Endothelial cell (in vitro differentiated cells): ENCODE results near the gene PLEKHA7. TPM values are rescaled to one million over a fixed set of nuclear protein-coding genes. Genes with fewer than 3 reads are reported as not detected.
A peak's percentile ranks its signal among the peaks of the same experiment; 100 is the strongest.

Experiments
- DNase-seq: peaks from one replicate; pipeline ENCODE4 v3.0.0; 2021; ENCODE audit warnings: low spot score
- H3K27ac Mint-ChIP-seq: one replicate; pipeline ENCODE4 v1.8.0; 2021; ENCODE audit warnings: mixed read lengths, inconsistent platforms; ENCODE audit not compliant: unreplicated experiment
- H3K27me3 Mint-ChIP-seq: one replicate; pipeline ENCODE4 v1.8.0; 2021; ENCODE audit warnings: mild to moderate bottlenecking, moderate library complexity, mixed read lengths, inconsistent platforms; ENCODE audit not compliant: unreplicated experiment
- H3K36me3 Mint-ChIP-seq: one replicate; pipeline ENCODE4 v1.8.0; 2021; ENCODE audit warnings: mild to moderate bottlenecking, low read depth, mixed read lengths, inconsistent platforms; ENCODE audit not compliant: unreplicated experiment
- H3K4me1 Mint-ChIP-seq: one replicate; pipeline ENCODE4 v1.8.0; 2021; ENCODE audit warnings: mild to moderate bottlenecking, mixed read lengths, inconsistent platforms; ENCODE audit not compliant: unreplicated experiment
- H3K4me3 Mint-ChIP-seq: one replicate; pipeline ENCODE4 v1.8.0; 2021; ENCODE audit warnings: mild to moderate bottlenecking, mixed read lengths, inconsistent platforms; ENCODE audit not compliant: unreplicated experiment
- H3K9me3 Mint-ChIP-seq: one replicate; pipeline ENCODE4 v1.8.0; 2021; ENCODE audit warnings: mixed read lengths, inconsistent platforms; ENCODE audit not compliant: unreplicated experiment
- total RNA-seq: library from RNA; stranded (reverse); fragmentation: NEBNext Ultra II Directional; extraction: Animal tissue kit (Norgen Biotek cat#: 25700); gene quantifications from one replicate; pipeline ENCODE4 v1.2.1, GENCODE V29; 2021; ENCODE audit not compliant: unreplicated experiment
- TF ChIP-seq, protein P1 (sequence below): fragments of 200-600 bp; sonication (generic); IDR thresholded peaks from one replicate; pipeline ENCODE4 v1.5.0; 2021; ENCODE audit warnings: antibody characterized with exemption; ENCODE audit not compliant: unreplicated experiment

Gene PLEKHA7
- total RNA-seq, 1 donor from 2014 or later, result 8.2 TPM

DNA sequence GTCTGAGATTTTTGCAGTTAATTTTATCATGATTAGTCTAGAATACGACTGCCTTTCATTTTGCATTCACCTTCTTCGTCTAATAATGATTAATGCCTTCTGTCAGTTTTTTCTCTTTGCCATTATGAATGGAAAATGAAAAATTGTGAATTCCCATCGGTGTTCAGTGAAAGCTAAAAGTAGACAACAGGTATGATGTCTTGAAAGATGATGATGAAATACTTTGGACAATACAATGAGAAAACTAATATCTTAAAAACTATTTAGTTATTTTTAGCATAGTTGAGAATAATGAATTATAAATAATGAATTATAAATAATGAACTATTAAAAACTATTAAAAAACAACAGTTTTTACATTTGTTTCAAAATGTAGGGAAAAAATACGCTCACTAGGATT lies 270.7 kb downstream of the PLEKHA7 start:
- Mint-ChIP-seq H3K9me3 (no peaks in the 10 kb centered on the region), H3K4me1 (peaks cover 7% of the 10 kb centered on the region), H3K36me3 (peaks cover 15% of the 10 kb centered on the region), H3K27me3 (no peaks in the 10 kb centered on the region), H3K27ac (no peak overlapping the region), H3K4me3 (no peak overlapping the region)
- TF ChIP-seq, protein P1, sequence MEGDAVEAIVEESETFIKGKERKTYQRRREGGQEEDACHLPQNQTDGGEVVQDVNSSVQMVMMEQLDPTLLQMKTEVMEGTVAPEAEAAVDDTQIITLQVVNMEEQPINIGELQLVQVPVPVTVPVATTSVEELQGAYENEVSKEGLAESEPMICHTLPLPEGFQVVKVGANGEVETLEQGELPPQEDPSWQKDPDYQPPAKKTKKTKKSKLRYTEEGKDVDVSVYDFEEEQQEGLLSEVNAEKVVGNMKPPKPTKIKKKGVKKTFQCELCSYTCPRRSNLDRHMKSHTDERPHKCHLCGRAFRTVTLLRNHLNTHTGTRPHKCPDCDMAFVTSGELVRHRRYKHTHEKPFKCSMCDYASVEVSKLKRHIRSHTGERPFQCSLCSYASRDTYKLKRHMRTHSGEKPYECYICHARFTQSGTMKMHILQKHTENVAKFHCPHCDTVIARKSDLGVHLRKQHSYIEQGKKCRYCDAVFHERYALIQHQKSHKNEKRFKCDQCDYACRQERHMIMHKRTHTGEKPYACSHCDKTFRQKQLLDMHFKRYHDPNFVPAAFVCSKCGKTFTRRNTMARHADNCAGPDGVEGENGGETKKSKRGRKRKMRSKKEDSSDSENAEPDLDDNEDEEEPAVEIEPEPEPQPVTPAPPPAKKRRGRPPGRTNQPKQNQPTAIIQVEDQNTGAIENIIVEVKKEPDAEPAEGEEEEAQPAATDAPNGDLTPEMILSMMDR, result no peak
- DNase-seq, result no peak

DNA sequence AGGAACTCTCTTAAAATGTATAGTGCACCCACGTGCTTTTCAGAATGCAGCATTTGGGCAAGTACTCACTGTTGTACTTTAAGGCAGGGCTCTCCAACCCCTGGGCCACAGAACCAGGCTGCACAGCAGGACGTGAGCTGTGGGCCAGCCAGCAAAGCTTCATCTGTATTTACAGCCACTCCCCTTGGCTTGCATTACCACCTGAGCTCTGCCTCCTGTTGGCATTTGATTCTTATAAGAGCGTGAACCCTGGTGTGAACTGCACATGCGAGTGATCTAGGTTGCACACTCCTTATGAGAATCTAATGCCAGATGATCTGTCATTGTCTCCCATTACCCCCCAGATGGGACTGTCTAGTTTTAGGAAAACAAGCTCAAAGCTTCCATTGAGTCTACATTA lies 272.7 kb downstream of the PLEKHA7 start:
- Mint-ChIP-seq H3K4me1 (peaks cover 7% of the 10 kb centered on the region), H3K4me3 (no peak overlapping the region), H3K27ac (no peak overlapping the region), H3K9me3 (no peaks in the 10 kb centered on the region), H3K36me3 (peaks cover 15% of the 10 kb centered on the region), H3K27me3 (peaks cover 2% of the 10 kb centered on the region)
- DNase-seq, result no peak
- TF ChIP-seq, protein P1, result no peak

DNA sequence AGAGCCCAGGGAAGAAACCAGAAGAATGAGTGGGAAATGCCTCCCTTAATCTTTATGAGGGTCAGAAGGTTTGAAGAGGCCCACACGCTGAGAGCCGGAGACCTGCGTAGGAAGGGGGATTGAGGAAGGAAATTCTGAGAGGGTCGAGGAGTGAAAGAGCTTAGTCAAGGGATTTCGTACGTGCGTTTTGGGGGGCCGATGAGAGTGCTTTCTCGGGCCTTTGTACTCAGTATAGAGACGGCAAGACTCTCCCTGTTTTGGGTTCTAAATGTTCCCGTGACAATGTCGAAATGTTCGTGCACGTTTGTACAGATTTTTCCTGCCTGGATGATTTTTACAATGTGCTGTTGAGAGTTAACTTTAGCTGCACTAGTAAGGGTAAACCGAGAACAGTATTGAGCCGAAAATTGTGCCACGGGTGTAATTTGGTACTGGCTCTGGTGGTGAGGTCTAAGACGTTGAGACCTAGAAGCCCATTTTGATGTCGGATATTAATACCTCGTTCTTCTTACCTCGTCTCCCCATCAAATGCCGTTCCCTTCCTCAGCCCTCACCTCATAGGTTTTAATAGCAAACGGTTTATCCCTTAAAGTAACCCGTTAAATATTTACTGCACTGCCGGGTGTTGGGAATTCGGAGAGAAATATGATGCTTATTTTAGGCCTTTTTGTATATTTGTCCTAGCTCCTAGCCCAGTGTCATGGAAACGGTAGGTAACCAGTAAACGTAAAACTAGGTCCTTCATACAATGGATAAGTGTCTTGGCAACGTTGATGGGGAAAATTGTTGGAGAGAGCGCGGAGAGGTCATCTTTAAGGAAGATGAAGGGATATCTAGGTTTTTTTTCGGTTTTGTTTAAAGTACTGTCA lies 275.0 kb downstream of the PLEKHA7 start:
- H3K27me3 Mint-ChIP-seq, result peaks cover 4% of the 10 kb centered on the region
- H3K4me3 Mint-ChIP-seq, result no peak overlapping the region
- TF ChIP-seq, protein P1, result no peak
- H3K36me3 Mint-ChIP-seq, result peaks cover 6% of the 10 kb centered on the region
- H3K4me1 Mint-ChIP-seq, result peaks cover 7% of the 10 kb centered on the region
- H3K27ac Mint-ChIP-seq, result no peak overlapping the region
- no peaks in the 10 kb centered on the region for H3K9me3 Mint-ChIP-seq
- no peak for DNase-seq

DNA sequence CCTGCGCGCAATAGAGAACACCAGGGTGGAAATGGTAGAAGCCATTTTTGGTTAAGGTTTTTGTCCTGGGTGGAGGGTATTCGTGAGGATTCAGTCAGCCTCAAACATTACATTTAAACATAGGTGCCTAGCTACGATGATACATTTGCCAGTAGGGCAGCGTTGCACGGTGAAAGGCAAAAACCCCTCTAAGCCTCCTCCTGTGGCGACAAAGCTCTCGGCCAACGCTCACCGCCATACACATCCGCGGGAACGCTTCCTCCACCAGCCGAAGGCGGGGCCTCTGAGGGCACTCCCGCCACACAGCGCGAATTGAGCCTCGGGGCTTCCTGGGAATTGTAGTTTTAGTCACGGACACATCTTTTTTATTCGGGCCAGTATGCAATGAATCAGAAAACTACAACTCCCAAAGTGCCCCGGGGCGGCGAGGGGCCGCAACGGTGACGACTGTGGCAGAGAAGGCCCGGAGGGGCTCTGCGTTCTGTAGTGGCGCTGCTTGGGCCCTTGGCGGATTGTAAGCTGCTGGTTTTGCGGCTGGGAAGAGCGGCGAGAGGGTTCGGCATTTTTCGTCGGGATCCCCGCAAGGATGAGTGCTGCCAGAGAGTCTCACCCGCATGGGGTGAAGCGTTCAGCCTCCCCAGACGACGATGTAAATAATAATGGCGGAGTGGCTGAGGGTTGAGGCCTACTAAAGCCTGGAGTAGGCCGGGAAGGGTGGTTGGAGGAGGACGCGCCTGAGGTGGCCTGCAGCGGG lies 275.8 kb downstream of the PLEKHA7 start, which contains the start of gene C11orf58:
Gene C11orf58, plus strand, starts transcription at position 455 of the 754 bp plus-strand sequence. Its CDS starts 132 bp downstream, at position 587.
- Mint-ChIP-seq H3K9me3 (no peaks in the 10 kb centered on the region), H3K4me3 (peak within 1 kb of the TSS; percentile 75), H3K4me1 (peaks cover 7% of the 10 kb centered on the region), H3K36me3 (peaks cover 6% of the 10 kb centered on the region), H3K27ac (no peak within 1 kb of the TSS), H3K27me3 (peaks cover 4% of the 10 kb centered on the region)
- TF ChIP-seq, protein P1, result no peak
- peak; percentile 95 for DNase-seq
